ENCODE measurements around the gene MBD3.

DNA sequence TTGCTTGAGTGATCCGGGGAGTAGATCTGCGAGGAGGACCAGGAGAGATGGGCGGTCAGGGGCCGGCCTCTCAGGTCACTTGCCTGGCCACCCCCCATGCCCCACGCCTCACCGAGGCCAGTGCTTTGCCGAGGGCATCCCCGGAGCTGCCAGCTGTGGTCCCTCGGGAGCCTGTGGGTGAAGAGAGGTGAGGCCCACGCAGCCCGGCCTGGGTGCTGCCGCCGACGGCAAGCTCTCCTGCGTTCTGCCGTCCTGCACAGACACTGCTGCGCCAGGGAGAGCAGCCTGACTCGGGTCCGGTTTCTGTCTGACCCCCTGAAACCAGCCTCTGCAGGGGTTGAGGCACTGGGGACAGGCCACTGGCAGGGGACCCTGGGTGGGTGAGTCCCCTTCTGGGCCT, 28.4 kb upstream of the MBD3 start:
- TF ChIP-seq EZH2phosphoT487 (IDR thresholded peaks at IDR 0.05; ENCODE audit: low read depth), result no peak
- TF ChIP-seq, protein P1, sequence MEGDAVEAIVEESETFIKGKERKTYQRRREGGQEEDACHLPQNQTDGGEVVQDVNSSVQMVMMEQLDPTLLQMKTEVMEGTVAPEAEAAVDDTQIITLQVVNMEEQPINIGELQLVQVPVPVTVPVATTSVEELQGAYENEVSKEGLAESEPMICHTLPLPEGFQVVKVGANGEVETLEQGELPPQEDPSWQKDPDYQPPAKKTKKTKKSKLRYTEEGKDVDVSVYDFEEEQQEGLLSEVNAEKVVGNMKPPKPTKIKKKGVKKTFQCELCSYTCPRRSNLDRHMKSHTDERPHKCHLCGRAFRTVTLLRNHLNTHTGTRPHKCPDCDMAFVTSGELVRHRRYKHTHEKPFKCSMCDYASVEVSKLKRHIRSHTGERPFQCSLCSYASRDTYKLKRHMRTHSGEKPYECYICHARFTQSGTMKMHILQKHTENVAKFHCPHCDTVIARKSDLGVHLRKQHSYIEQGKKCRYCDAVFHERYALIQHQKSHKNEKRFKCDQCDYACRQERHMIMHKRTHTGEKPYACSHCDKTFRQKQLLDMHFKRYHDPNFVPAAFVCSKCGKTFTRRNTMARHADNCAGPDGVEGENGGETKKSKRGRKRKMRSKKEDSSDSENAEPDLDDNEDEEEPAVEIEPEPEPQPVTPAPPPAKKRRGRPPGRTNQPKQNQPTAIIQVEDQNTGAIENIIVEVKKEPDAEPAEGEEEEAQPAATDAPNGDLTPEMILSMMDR (IDR thresholded peaks at IDR 0.05; ENCODE audit: low read depth, low read length), result no peak

All from OCI-LY3 (cell line).